ENCODE measurements around the gene HEATR9. TPM values are rescaled to one million over a fixed set of nuclear protein-coding genes. Genes with fewer than 3 reads are reported as not detected.
A peak's percentile ranks its signal among the peaks of the same experiment; 100 is the strongest.
"Not testable (repeated sequence)": the region's sequence is repeated elsewhere in the genome, so short reads cannot be mapped to it uniquely, and the experiment has no call there.

The HEATR9 gene
- total RNA-seq, 1 experiment from 2014 or later: not detected

DNA sequence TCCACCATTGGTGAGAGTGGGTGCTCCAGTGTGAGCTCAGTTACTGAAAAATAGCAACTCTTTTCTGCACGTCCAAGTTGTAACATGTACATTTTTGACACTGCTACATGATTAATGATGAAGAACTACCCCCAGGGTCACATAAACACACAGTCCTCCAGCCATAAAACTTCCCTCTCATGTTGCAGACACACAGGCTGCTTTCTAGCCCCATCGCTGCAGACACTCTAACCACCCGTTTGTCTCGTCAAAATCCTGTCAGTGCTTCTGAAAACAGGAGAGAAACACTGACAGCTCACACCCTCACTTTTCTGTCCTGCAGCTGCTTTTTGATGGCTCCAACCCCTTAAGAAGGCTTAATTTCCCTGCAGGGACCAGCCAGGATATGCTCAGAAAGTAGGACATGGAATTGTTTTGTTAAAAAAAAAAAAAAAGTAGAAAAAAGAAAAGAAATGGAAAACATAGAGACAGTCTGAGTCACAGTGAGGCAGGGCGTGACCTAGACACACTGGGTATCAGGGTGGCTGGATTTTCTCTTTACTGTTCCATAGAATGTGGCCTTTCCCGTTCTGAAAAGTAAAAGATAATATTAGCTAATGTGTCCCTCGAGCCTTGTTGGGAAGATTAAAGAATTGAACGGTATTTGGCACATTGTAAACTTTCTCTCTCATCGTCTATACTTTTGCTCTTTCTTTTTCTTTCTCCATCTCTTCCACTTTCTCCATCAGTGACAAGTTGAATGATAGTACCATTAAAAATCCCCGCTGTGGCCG, 32.2 kb upstream of the HEATR9 start:
- H3K4me1 ChIP-seq: peaks cover 4% of the 10 kb centered on the region; the same call in 1 of the 2 replicates
- no peak overlapping the region for H3K27ac ChIP-seq
- no peaks in the 10 kb centered on the region for H3K36me3 ChIP-seq
- H3K9me3 ChIP-seq (replicated peaks): no peaks in the 10 kb centered on the region
- peak; percentile 9 to 36 for DNase-seq
- peaks cover 6% of the 10 kb centered on the region; the same call in 1 of the 2 replicates for H3K27me3 ChIP-seq
- H3K4me3 ChIP-seq: no peak overlapping the region

DNA sequence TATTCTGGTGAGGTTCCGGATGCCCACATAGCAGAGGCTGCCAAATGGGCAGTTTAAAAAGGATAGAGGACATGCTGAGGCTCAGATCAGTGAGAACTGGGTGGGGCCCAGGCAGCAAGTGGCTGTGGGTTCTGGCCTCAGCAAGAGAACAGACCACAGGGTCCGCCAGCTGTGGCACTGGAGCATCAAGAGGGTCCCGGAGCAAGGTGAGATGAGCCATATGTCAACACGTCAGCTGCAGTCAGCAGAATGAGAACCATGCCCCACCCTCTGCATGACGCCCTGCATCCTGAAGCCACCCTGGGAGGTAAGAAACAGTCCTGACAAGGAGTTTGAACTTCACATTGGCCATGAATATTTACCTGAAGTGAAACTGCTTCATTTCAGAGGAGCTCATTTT, 31.6 kb upstream of the HEATR9 start:
- H3K36me3 ChIP-seq: no peaks in the 10 kb centered on the region
- H3K27ac ChIP-seq: no peak overlapping the region
- peaks cover 6% of the 10 kb centered on the region; the same call in 1 of the 2 replicates for H3K27me3 ChIP-seq
- no peaks in the 10 kb centered on the region for H3K9me3 ChIP-seq (replicated peaks)
- peak in 1 of 2 experiments; percentile 14 for DNase-seq
- H3K4me1 ChIP-seq: peaks cover 4% of the 10 kb centered on the region; the same call in 1 of the 2 replicates
- no peak overlapping the region for H3K4me3 ChIP-seq

DNA sequence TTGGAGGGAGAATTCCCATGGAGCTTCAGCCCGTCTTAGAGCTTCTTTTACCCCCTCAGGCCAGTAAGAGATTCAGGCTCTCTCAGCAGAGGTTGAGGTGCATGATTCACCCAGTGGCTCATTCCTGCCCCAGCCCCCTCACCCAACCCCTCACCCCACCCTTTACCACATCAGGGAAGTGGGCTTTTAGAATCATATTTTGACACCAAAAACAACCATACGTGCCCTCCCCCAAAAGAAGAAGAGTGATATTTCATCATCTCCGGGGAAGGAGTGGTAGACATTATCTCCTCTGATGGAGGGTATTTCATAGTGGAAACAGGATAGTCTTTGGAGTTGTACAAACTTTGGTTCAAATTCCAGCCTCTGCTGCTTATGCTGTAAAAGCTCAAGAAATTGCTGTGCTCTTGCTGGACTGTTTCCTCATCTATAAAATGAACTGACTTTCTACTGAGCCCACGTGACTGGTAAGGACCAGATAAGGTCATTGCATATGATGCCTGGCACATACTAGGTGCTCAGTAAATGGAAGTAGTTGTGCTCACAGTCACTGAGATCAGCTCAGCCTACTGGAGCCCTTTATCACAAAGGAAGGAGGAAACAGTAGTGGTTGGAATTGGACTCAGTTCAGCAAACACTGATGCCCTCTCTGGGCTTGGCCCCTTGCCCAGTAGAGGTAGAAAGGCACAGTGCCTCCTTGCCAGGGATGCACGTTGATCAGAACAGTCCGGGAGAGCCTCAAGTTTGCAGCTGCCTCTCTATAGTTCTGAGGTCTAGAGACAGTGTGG, 29.8 kb upstream of the HEATR9 start:
- Histone ChIP-seq H3K4me3 (no peak overlapping the region), H3K9me3 (replicated peaks) (no peaks in the 10 kb centered on the region), H3K27me3 (peaks cover 6% of the 10 kb centered on the region; the same call in 1 of the 2 replicates), H3K27ac (no peak overlapping the region), H3K4me1 (peaks cover 4% of the 10 kb centered on the region; the same call in 1 of the 2 replicates), H3K36me3 (no peaks in the 10 kb centered on the region)
- DNase-seq: no peak

DNA sequence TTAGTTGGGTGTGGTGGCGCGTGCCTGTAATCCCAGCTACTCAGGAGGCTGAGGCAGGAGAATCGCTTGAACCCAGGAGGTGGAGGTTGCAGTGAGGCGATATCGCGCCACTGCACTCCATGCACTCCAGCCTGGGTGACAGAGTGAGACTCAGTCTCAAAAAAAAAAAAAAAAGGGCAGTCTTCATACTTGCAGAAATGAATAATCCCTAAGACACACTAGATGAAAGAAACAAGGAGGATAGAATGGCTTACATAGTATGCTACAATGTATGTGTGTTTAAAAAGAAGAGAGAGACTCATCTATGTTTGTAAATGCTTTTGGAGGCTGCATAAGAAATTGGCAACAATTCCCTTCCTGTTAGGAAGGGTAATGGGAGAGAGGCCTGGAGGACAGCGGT, 29.1 kb upstream of the HEATR9 start:
- not testable (repeated sequence) for H3K36me3 ChIP-seq; H3K9me3 ChIP-seq (replicated peaks); H3K27me3 ChIP-seq; DNase-seq; H3K27ac ChIP-seq; H3K4me3 ChIP-seq; H3K4me1 ChIP-seq

DNA sequence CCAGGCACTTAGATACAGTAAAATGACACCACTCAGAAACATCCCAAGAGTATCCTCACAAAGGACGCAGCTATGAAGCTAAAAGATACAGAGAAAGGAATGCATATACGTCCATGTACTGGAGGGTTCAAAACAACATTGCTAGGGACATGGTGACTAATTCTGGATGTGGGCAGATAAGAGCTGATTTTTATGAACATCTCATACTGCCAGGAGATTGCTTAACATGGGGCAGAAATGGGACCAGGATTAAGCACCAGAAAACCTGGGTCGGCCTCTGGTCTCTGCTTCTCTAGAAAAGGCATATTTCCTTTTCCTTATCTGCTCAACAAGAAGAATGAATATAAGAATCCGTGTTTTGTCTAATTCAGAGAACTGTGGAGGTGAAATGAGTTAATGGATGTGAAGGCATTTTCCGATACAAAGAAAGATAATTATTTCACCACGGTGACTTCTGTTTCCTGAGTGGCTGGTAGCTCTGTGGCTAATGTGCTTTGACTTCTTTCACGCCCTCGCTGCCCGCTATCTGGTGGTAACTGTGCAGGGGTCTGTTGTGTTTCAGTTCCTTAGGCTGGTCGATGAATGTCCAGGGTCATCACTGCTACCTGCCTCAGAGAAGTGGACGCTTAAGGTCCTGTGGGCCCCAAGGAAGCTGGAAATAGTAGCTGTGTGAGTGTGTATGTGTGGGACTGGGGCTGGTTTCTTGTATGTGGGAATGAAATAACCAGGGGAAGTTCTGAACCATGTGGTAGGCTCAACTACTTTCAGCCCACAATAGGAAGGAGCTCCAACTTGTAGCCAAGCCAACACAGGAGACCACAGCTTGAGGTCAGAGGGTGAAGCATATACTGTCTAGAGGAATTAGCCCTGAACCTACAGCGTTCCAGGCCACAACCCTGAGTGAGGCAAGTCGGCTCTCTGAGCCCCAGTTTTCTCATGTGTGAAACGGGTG, 27.2 kb upstream of the HEATR9 start:
- H3K9me3 ChIP-seq (replicated peaks): no peaks in the 10 kb centered on the region
- no peak overlapping the region for H3K27ac ChIP-seq
- 0 out of 2 replicates have a peak, but pooled peaks cover 2% of the 10 kb centered on the region for H3K27me3 ChIP-seq
- peaks cover 4% of the 10 kb centered on the region; the same call in 1 of the 2 replicates for H3K4me1 ChIP-seq
- no peak overlapping the region for H3K4me3 ChIP-seq
- no peaks in the 10 kb centered on the region for H3K36me3 ChIP-seq
- no peak for DNase-seq

DNA sequence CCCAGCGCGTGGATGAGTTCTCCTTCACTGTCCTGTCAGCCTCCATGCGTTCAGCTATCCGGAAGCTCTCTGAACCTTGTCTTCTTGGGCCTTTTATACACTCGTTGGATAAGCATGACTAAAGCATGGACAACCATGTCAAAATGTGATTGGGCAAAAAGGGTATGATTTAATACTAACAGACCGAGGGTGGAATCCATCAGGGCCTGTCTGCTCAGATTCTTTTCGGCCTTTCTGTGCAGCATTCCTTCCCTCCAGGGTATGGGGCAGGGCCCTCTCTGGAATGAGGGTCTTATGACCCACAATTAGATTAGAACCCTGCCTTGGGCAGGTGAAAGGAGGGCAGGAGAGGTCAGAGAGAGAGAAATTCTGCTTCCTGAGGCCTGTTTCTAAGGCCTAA, 25.5 kb upstream of the HEATR9 start:
- no peaks in the 10 kb centered on the region for H3K27me3 ChIP-seq
- H3K9me3 ChIP-seq (replicated peaks): no peaks in the 10 kb centered on the region
- H3K36me3 ChIP-seq: no peaks in the 10 kb centered on the region
- no peak overlapping the region for H3K27ac ChIP-seq
- no peak for DNase-seq
- H3K4me3 ChIP-seq: no peak overlapping the region
- peaks cover 4% of the 10 kb centered on the region; the same call in 1 of the 2 replicates for H3K4me1 ChIP-seq

DNA sequence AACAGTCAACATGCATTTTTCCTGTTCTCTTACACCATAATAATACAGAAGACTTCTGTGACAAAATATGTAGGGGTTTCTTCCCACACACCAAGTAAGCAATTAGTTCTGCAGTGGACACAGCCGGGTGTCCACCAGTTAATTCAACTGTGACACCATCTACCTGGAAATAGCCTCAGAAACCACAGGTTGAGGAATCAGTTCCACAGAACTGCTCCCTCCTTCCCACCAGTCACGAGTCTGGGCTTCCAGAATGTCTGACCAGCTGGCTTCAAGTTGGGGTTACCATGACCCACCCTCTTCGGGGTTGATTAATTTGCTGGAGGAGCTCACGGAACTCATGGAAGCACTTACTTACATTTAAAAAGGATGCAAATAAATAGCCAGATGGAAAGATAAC, 25.1 kb upstream of the HEATR9 start:
- no peaks in the 10 kb centered on the region for H3K27me3 ChIP-seq
- no peaks in the 10 kb centered on the region for H3K36me3 ChIP-seq
- H3K4me1 ChIP-seq: peaks cover 4% of the 10 kb centered on the region; the same call in 1 of the 2 replicates
- no peak overlapping the region for H3K4me3 ChIP-seq
- DNase-seq: no peak
- H3K9me3 ChIP-seq (replicated peaks): no peaks in the 10 kb centered on the region
- no peak overlapping the region for H3K27ac ChIP-seq

DNA sequence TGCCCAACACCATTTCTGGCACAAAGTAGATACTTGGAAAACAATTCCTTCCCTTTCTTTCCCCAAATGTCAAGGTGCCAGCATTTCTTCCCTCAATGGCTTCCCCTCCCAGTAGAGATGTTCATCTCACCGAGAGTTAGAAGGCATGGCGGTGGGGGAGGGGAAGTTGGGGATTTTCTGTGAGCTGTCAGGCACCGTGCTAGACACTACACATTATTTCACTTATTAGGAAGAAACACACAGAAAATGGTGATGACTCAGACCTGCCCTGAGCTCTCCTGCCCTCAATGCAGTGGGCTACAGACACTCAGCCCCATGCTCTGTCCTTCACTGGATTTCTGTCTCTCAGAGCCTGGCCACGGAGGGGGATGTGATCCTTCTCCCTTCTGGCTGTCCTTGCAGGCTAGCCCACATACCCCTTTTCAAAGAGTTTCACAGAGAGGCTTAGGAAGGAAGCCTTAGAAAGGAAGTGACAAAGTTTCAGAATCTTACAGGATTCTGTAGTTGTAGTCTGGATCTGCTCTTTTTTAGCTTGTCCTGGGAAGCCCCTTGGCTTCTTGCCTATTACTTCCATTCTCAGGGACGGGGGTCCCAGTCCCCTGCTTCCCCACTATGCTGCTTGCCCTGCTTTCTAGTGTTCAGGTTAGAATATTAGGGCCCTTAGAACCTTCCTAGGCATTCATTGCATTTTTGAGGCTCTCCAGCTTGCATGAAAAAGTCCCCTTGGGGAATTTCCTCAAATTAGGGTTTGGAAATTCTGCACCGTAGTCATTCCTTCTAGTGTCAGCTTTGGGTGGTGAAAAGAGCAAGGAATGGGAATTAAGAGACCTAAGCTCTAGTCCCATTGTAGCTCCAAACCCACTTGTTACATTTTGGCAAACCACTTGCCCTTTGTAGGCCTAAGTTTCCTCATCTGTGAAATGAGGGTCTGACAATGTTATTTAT, 23.7 kb upstream of the HEATR9 start:
- no peaks in the 10 kb centered on the region for H3K9me3 ChIP-seq (replicated peaks)
- H3K27ac ChIP-seq: no peak overlapping the region
- peaks cover 4% of the 10 kb centered on the region; the same call in 1 of the 2 replicates for H3K4me1 ChIP-seq
- H3K36me3 ChIP-seq: no peaks in the 10 kb centered on the region
- H3K4me3 ChIP-seq: no peak overlapping the region
- no peak for DNase-seq
- H3K27me3 ChIP-seq: no peaks in the 10 kb centered on the region

DNA sequence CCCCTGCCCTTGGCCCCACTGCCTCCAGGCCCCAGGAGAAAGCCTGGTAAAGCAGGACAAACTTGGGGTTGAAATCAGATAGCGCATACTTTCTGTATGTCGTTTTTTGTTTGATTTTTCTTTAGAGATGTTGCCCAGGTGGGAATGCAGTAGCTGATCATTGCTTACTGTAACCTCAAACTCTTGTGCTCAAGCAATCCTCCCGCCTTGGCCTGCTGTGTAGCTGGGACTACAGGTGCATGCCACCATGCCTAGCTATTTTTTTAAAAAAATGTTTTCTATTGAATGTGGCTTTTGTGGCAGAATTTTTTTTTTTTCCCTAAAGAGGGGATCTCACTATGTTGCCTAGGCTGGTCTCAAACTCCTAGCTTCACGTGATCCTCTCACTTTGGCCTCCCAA, 22.6 kb upstream of the HEATR9 start:
- DNase-seq: no peak
- H3K4me1 ChIP-seq: peaks cover 4% of the 10 kb centered on the region; the same call in 1 of the 2 replicates
- H3K27ac ChIP-seq: no peak overlapping the region
- no peaks in the 10 kb centered on the region for H3K27me3 ChIP-seq
- H3K36me3 ChIP-seq: no peaks in the 10 kb centered on the region
- H3K9me3 ChIP-seq (replicated peaks): no peaks in the 10 kb centered on the region
- no peak overlapping the region for H3K4me3 ChIP-seq

DNA sequence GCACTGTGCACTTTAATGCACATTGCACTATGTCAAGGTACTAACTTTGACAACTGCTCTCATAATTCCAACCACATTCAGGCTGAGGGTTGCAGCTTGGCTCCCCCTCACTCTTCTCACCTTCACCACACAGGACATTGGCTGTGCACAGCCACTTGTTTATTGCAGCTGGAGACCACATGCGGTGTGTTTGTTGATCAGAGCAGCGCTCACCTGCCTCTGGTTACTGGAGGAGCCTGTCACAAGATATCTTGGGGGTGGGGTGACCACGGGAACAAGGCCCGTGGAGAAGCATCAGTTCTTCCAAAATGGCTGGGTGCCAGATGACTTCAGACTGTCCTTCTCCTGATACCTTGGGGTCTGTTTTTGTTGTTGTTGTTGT, 22.1 kb upstream of the HEATR9 start:
- H3K4me3 ChIP-seq: no peak overlapping the region
- H3K9me3 ChIP-seq (replicated peaks): no peaks in the 10 kb centered on the region
- H3K36me3 ChIP-seq: no peaks in the 10 kb centered on the region
- no peaks in the 10 kb centered on the region for H3K27me3 ChIP-seq
- no peak overlapping the region for H3K27ac ChIP-seq
- DNase-seq: no peak
- H3K4me1 ChIP-seq: peaks cover 4% of the 10 kb centered on the region; the same call in 1 of the 2 replicates

DNA sequence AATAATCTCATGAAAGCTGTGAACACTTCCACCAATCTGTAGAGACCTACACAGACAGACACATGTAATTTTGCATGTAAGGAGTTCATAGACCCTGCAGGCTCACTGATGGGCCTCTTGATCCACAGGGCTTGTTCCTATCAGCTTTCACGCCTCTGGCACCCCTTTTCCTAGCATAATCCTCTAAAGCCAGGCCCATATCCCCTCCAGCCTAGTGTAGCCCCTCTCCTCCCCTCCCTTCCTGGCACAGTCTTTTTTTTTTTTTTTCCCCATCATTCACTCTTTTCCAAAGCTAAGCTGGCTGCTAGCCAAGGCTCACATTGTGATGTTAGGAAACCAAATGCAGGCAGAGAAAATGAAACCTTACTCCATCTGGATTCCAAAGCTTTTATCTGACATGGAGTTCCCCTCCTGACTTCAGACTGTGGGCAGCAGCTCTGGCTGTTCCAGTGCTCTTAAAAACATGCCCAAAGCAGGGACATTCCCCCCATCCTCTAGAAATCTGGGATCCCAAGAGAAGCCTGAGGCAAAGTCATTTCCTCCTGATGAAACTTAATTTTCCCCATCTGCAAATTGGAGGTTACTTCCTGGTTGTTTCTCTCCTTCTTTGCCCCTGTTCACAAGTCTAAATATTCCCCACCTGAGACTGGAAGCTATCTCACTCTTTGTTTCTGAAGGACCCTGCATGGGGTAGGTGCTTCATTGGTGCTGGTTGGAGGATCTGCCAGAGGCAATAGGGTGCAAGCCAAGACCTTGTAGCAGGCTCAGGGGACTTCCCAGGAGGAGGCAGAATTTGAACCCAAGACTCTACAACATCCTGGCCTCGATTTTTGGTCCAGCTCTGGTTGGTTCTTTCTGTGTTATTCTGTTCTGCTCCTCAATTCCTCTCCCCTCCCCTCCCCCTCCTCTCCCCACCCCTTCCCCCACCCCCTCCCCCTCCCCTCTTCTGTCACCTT, 21.4 kb upstream of the HEATR9 start:
- Histone ChIP-seq H3K4me3 (no peak overlapping the region), H3K9me3 (replicated peaks) (no peaks in the 10 kb centered on the region), H3K36me3 (no peaks in the 10 kb centered on the region), H3K4me1 (peaks cover 4% of the 10 kb centered on the region; the same call in 1 of the 2 replicates), H3K27me3 (no peaks in the 10 kb centered on the region), H3K27ac (no peak overlapping the region)
- peak; percentile 41 to 70 for DNase-seq

DNA sequence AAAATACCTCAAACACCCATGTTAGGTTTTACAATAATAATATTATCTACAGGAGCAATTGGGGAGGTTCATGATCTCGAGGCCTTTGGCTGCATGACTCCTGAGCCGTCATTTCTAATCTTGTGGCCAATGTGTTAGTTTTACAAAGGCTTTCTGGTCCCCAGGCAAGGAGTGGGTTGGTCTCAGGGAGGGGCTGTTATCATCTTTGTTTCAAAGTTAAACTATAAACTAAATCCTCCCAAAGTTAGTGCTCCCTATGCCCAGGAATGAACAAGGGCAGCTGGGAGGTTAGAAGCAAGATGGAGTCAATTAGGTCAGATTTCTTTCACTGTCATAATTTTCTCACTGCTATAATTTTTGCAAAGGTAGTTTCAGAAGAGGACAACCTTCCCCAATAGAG, 20.6 kb upstream of the HEATR9 start:
- no peaks in the 10 kb centered on the region for H3K9me3 ChIP-seq (replicated peaks)
- no peaks in the 10 kb centered on the region for H3K27me3 ChIP-seq
- DNase-seq: no peak
- H3K27ac ChIP-seq: no peak overlapping the region
- H3K4me3 ChIP-seq: no peak overlapping the region
- H3K4me1 ChIP-seq: peaks cover 4% of the 10 kb centered on the region; the same call in 1 of the 2 replicates
- no peaks in the 10 kb centered on the region for H3K36me3 ChIP-seq
